Posterior vena cava (tissue), 2 donors: ENCODE measurements around the gene GSTO1. TPM values are rescaled to one million over a fixed set of nuclear protein-coding genes. Genes with fewer than 3 reads are reported as not detected.
"Not testable (repeated sequence)": the region's sequence is repeated elsewhere in the genome, so short reads cannot be mapped to it uniquely, and the experiment has no call there.

Experiments
- DNase-seq: peaks from one replicate; pipeline ENCODE4 v3.0.0-alpha.2; 2020; ENCODE audit warnings: low spot score
- intact Hi-C, 2 donors: fragments of 100-400 bp; cut with DNase I; formaldehyde crosslinking; loops; one replicate each; pipeline versions ENCODE4 v1.14.1 to v1.14.2; 2022 to 2023
- long read RNA-seq, 2 donors: library from polyadenylated mRNA; unstranded; transcript quantifications; one replicate each; pipeline ENCODE4 v2.0.0, GENCODE V29; 2020 to 2021
- total RNA-seq, 2 donors: library from RNA; stranded (reverse); fragmentation: NEBNext Ultra II Directional; extraction: Animal tissue kit (Norgen Biotek cat#: 25700); gene quantifications; one replicate each; pipeline ENCODE4 v1.2.1, GENCODE V29; 2021
- donor health status: DM: yes; HTN: yes; CAD: no.
- donor health status: DM: yes; HTN: yes; CAD: no.

Gene GSTO1
- total RNA-seq: 100 to 1,000 TPM in 1 of 2 donors, 10 to 100 TPM in 1; 81.8 to 117 TPM
- long read RNA-seq, donor 1, transcript GSTO1-202 (6 exons, 972 nt): major isoform, 11 of 16 reads
- long read RNA-seq, donor 1, partial matches to known transcripts: 2 of 16 reads
- long read RNA-seq, donor 1, other reads (novel, unspliced or antisense): 1 of 16 reads
- long read RNA-seq, donor 2, transcript GSTO1-202 (6 exons, 972 nt): major isoform, 74 of 97 reads
- long read RNA-seq, donor 2, transcript GSTO1-204 (5 exons, 829 nt): minor isoform, 13 of 97 reads
- long read RNA-seq, donor 2, partial matches to known transcripts: 1 of 97 reads
- long read RNA-seq, donor 2, other reads (novel, unspliced or antisense): 6 of 97 reads

DNA sequence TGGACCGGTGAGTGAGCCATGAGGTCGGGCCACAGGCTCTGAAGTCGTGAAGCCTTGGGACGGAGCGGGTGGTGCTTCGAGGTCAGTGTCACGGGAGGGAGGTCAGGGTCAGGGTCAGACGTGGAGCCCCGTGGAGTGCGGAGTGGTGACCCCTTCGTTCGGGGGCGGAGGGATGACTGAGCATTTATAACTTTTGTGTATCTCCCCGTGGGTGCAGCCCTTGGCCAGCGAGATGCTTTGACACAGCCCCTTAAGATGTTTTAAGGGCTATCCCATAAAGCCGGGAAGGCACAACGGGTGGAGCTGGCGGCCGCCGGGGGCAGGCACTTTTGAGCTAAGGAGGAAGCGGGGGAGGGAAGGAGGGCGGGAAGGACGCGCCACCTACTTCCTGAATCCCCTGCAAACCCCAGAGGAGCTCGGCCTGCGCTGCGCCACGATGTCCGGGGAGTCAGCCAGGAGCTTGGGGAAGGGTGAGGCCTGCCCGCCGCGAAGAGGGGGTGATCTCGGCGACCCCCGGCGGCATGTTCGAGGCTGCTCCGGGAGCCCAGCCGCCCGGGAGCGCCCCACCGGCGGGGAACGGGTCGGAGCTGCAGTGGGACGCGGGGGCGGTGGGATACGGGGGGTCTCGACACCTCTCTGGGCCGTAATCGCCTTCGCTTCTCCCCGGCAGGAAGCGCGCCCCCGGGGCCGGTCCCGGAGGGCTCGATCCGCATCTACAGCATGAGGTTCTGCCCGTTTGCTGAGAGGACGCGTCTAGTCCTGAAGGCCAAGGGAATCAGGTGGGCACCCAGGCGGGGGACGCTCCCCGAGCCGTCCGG lies at the start of gene GSTO1:
GSTO1 (plus strand) TSS at position 400 of the 818 bp plus-strand sequence; CDS start at position 437, 37 bp downstream.
- DNase-seq: peak; percentile 97
- intact Hi-C loops: no loop called here

- intact Hi-C loops: loop anchor here in 1 of 2 donors (10.0 kb wide), 1 partner anchor 164 kb away; no protein-coding TSS in a partner anchor
- no peak for DNase-seq
Measured at GRCh38 chr10:104208730-104209129, 46.0 kb upstream of the GSTO1 start.

DNA sequence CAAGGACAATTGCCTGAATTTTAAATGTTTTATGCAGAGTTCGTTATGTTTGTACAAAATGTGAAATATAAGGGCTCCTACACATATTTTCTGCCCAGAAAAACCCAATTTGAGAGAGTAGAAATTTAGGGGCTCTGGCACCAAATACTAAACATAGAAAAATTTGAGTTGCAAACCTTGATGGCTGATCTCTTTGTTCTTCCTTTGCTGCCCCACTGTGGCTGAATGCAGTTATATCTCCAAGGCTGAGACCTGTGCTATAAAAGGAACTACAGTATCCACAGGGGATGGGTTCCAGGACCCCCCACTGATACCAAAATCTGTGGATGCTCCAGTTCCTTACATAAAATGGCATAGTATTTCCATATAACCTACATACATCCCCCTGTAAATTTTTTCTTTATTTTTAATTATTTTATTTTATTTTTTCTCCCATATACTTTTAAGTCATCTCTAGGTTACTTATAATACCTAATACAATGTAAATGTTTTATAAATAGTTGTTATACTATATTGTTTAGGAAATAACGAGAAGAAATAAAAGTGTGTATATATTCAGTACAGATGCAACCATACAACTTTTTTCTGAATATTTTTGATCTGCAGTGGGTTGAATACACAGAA lies 45.0 kb upstream of the GSTO1 start:
- intact Hi-C loops: loop anchor here in 1 of 2 donors (10.0 kb wide), 1 partner anchor 165 kb away; no protein-coding TSS in a partner anchor
- no peak for DNase-seq

GRCh38 chr10:104216631-104217030 lies 38.1 kb upstream of the GSTO1 start:
- no peak for DNase-seq
- intact Hi-C loops: no loop called here

DNA sequence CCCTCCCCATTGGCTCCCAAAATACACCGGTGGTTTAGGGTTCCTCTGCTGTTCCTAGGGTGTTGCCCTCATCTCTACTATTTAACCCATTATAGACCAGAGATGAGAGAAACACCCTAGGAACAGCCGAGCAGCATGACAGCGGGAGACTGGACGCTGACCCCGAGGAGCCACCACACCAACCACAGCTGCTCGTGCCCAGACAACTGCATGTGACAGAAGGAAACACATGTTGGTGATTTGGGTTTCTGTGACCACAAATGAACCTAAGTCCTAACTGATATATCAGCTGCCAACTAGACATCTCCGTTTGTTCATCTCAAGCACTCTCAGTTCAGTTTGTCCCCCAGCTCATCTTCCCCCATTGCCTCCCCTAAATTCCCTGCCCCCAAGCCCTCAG lies 35.9 kb upstream of the GSTO1 start:
- intact Hi-C loops: no loop called here
- no peak for DNase-seq

DNA sequence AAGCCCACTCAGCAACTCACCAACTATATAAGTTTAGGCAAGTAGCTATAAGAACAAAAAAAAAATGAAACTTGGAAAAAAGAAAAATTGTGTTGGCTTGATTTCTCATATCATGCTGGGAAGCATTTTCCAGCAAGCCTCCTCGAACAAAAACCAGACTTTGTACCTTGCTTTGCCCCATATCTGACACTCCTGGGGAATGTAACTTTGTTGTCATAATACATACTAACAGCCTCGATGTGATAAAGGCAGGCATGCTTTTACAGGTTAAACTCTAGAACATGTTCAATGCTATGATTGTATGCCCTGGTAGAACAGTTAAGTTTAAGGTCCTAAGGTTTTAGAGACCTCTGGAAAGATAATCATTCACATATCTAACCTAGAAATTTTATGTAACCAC lies 34.2 kb upstream of the GSTO1 start:
- intact Hi-C loops: no loop called here
- DNase-seq: no peak

DNA sequence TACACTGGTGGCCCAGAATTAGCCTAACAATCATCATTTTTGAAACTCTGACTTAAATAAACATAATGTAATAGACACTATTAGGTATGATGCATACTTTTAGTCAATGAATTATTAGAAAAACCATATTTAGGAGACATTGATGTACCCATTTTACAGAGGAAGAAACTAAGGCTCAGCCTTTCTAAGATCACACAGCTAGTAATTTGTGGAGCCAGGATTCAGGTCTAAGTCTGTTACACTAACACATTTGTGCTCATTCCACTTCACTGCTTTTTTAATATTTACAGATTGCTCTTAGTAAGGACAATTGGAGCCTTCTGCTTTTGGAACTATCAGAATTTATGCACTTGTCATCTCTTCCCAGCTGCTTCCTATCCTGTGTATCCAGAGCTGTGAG lies 31.4 kb upstream of the GSTO1 start:
- no peak for DNase-seq
- intact Hi-C loops: loop anchor here in 1 of 2 donors (2.0 kb wide), 1 partner anchor 79 kb away; no protein-coding TSS in a partner anchor

DNA sequence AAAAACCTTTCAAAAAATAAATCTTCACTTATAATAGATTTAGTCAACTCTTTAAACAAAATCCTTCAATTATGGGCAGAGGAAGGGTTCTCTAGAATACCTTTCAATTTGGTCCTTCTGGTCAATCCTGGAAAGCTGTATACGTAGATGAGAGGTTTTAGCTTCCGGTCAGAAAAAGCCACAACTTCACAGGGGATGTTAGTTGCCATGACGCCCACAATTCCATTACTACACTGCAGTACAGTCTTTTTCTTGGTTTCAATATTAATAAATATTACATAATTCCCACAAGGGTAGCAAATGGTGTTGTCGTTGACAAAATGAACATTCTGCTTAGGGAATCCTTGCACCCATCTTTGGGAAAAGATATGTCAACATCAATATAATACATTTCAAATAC lies 24.2 kb upstream of the GSTO1 start:
- no peak for DNase-seq
- intact Hi-C loops: no loop called here

DNA sequence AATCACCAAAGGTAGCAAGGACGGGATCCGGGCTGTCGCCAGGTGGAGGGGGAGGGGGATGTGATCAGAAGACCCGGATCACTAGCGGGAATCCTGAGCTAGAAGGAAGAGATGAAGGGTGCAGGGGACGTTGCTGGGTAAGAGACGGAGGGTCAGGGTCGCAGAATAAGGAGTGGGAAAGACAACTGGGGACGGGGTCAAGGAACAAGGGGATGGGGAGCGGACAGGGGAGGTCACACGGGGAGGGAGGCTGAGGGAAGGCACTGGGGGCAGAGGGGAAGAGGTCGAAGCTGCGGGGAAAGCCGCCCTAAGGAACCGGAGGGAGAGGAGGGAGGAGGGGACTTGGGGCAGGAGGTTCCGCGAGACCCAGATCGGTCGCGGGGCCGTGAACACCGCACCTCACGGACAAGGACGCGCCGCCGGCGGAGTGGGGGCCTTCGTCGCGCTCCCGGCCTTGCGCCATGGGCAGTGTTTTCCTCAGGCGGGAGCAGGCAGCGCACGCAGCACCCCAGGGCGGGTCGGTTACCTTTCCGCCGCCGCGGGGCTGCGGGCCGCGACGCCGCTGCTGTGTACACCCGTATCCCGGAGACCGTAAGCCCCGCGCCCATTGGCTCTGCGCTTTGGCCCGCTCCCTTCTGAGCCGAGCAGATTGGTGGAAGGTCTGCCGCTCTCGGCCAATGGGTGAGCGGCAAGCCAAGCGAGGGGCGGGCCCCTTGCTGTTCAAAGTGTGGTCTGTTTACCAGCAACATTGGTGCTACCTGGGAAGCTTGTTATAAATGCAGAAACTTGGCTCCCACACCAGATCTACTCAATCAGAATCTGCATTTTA lies 22.7 kb upstream of the GSTO1 start, which contains the start of gene CFAP43:
CFAP43 (minus strand) TSS at position 581 of the 829 bp plus-strand sequence; CDS start at position 463, 118 bp downstream.
- intact Hi-C loops: no loop called here
- peak; percentile 99 for DNase-seq

DNA sequence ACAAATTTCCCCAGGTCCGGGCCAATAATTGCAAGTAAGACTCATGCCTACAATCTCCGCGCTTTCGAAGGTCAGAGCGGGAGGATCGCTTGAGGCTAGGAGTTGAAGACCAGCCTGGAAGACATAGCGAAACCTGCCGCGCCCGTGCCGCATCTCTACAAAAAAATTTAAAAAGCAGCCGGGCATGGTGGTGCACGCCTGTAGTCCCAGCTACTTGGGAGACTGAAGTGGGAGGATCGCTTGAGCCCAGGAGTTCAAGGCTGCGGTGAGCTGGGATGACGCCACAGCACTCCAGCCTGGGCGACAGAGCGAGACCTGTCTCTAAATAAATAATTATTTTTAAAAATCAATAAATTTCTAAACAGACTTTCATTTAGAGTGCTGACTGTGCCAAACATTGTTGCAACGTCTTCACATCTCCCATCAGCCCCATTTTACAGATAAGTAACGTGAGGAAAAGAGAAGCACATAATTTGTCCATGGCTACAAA lies 22.0 kb upstream of the GSTO1 start:
- intact Hi-C loops: no loop called here
- DNase-seq: no peak

GRCh38 chr10:104233817-104234216 lies 20.9 kb upstream of the GSTO1 start:
- no peak for DNase-seq
- intact Hi-C loops: no loop called here

DNA sequence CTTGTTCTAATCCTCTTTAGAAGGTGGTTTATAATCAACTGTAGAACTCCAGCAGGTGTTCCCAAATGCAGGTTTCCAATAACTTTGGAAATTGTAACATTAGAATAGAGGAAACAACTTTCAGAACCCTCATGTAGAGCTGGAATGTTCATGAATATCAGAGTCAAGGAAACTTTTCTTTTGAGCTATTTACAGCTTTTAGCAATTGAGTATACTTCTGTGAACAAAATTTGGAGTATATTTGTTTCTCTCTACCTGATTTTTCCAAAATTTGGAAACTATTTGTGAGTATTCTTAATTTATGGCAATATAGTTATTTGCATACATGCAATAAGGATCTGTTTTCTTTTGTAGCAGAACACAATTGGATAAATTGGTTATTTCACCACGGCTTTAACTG lies 19.8 kb upstream of the GSTO1 start:
- intact Hi-C loops: no loop called here
- no peak for DNase-seq

- no peak for DNase-seq
- intact Hi-C loops: no loop called here
Measured at GRCh38 chr10:104235801-104236200, 18.9 kb upstream of the GSTO1 start.

DNA sequence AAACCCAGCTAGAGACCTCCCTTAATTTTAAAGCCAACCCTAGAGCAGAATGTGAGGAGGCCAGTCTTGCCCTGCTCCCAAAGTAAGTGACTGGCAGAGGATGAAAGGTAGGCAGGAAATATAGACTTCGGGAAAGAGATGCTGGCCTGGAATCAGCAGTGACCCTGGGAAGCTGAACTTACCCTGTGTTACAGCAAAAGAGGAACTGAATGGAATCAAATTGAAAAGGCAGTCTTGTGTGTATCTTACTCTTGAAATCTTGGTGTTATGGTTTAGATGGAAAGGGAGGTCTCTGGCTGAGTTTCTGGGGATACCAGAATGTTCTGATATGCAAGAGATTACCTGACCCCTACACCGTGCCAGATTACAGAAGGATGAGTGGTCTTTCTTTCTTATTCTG lies 14.6 kb upstream of the GSTO1 start:
- no peak for DNase-seq
- intact Hi-C loops: no loop called here

GRCh38 chr10:104242545-104242944 lies 12.1 kb upstream of the GSTO1 start:
- intact Hi-C loops: no loop called here
- DNase-seq: no peak

DNA sequence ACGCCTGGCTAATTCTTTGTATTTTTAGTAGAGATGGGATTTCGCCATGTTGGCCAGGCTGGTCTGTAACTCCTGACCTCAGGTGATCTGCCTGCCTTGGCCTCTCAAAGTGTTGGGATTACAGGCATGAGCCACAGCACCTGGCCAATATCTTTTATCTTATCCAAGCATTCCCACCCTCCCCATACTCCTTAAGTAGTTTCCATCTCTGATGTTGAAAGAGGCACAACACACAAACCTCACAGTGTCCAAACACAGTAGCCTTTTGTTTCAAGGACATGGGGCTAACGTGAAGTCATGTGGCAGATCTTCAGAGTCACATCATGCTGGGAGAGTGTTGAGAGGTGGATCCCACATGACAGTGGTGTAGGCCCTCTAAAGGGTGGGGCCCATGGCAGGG lies 11.7 kb upstream of the GSTO1 start:
- intact Hi-C loops, DNase-seq: not testable (repeated sequence)

- intact Hi-C loops: no loop called here
- no peak for DNase-seq
Measured at GRCh38 chr10:104243512-104243911, 11.2 kb upstream of the GSTO1 start.

GRCh38 chr10:104245066-104245632 lies 9.5 kb upstream of the GSTO1 start:
- intact Hi-C loops: no loop called here

GRCh38 chr10:104246976-104247375 lies 7.7 kb upstream of the GSTO1 start:
- intact Hi-C loops: no loop called here
- DNase-seq: no peak

More at GRCh38 chr10:104245066-104245632, 9.5 kb upstream of the GSTO1 start:
- no peak for DNase-seq
